H1 (cell line): ENCODE measurements around the gene NDUFB8. TPM values are rescaled to one million over a fixed set of nuclear protein-coding genes. Genes with fewer than 3 reads are reported as not detected.

Experiments
- polyA plus RNA-seq, 7 experiments: library from polyadenylated mRNA; depleted of rRNA in 3 of 7; stranded (reverse) in 5 of 7; unstranded in 2 of 7; fragments of >200 nt in 5 of 7; fragments of 200-250 nt in 2 of 7; gene quantifications; 1 replicate in 5 of 7; 2 replicates in 1 of 7; 4 replicates in 1 of 7; pipeline versions ENCODE4 v1.2.1 to v1.2.3, GENCODE V29; 2011 to 2013; ENCODE audit warnings: missing spikeins in 2 of 7, mixed read lengths in 2 of 7
- total RNA-seq: library from RNA; stranded (reverse); fragmentation: NEBNext Ultra II Directional; extraction: Animal tissue kit (Norgen Biotek cat#: 25700); gene quantifications from 2 replicates; pipeline ENCODE4 v1.2.1, GENCODE V29; 2021
- TF ChIP-seq, protein P1 (sequence below): fragments of 300-600 bp; sonication (generic); IDR thresholded peaks from 2 replicates; pipeline ENCODE4 v1.7.1; 2012; ENCODE audit warnings: low read length, moderate library complexity, mild to moderate bottlenecking, inconsistent platforms; ENCODE audit not compliant: insufficient replicate concordance

The NDUFB8 gene
- total and polyA plus RNA-seq, 2 of the 8 experiments (the other 6 are each of a cell fraction or from before 2014, with no cell fraction given), result 175 to 455 TPM

DNA sequence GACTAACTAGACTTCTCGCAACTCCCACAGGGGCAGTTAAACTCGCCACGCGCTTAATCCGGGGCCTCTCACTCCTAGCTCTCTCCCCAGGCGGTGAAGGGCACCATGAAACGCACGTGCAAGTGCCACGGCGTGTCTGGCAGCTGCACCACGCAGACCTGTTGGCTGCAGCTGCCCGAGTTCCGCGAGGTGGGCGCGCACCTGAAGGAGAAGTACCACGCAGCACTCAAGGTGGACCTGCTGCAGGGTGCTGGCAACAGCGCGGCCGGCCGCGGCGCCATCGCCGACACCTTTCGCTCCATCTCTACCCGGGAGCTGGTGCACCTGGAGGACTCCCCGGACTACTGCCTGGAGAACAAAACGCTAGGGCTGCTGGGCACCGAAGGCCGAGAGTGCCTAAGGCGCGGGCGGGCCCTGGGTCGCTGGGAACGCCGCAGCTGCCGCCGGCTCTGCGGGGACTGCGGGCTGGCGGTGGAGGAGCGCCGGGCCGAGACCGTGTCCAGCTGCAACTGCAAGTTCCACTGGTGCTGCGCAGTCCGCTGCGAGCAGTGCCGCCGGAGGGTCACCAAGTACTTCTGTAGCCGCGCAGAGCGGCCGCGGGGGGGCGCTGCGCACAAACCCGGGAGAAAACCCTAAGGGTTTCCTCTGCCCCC lies 47.4 kb downstream of the NDUFB8 start (continued):
- TF ChIP-seq, protein P1, sequence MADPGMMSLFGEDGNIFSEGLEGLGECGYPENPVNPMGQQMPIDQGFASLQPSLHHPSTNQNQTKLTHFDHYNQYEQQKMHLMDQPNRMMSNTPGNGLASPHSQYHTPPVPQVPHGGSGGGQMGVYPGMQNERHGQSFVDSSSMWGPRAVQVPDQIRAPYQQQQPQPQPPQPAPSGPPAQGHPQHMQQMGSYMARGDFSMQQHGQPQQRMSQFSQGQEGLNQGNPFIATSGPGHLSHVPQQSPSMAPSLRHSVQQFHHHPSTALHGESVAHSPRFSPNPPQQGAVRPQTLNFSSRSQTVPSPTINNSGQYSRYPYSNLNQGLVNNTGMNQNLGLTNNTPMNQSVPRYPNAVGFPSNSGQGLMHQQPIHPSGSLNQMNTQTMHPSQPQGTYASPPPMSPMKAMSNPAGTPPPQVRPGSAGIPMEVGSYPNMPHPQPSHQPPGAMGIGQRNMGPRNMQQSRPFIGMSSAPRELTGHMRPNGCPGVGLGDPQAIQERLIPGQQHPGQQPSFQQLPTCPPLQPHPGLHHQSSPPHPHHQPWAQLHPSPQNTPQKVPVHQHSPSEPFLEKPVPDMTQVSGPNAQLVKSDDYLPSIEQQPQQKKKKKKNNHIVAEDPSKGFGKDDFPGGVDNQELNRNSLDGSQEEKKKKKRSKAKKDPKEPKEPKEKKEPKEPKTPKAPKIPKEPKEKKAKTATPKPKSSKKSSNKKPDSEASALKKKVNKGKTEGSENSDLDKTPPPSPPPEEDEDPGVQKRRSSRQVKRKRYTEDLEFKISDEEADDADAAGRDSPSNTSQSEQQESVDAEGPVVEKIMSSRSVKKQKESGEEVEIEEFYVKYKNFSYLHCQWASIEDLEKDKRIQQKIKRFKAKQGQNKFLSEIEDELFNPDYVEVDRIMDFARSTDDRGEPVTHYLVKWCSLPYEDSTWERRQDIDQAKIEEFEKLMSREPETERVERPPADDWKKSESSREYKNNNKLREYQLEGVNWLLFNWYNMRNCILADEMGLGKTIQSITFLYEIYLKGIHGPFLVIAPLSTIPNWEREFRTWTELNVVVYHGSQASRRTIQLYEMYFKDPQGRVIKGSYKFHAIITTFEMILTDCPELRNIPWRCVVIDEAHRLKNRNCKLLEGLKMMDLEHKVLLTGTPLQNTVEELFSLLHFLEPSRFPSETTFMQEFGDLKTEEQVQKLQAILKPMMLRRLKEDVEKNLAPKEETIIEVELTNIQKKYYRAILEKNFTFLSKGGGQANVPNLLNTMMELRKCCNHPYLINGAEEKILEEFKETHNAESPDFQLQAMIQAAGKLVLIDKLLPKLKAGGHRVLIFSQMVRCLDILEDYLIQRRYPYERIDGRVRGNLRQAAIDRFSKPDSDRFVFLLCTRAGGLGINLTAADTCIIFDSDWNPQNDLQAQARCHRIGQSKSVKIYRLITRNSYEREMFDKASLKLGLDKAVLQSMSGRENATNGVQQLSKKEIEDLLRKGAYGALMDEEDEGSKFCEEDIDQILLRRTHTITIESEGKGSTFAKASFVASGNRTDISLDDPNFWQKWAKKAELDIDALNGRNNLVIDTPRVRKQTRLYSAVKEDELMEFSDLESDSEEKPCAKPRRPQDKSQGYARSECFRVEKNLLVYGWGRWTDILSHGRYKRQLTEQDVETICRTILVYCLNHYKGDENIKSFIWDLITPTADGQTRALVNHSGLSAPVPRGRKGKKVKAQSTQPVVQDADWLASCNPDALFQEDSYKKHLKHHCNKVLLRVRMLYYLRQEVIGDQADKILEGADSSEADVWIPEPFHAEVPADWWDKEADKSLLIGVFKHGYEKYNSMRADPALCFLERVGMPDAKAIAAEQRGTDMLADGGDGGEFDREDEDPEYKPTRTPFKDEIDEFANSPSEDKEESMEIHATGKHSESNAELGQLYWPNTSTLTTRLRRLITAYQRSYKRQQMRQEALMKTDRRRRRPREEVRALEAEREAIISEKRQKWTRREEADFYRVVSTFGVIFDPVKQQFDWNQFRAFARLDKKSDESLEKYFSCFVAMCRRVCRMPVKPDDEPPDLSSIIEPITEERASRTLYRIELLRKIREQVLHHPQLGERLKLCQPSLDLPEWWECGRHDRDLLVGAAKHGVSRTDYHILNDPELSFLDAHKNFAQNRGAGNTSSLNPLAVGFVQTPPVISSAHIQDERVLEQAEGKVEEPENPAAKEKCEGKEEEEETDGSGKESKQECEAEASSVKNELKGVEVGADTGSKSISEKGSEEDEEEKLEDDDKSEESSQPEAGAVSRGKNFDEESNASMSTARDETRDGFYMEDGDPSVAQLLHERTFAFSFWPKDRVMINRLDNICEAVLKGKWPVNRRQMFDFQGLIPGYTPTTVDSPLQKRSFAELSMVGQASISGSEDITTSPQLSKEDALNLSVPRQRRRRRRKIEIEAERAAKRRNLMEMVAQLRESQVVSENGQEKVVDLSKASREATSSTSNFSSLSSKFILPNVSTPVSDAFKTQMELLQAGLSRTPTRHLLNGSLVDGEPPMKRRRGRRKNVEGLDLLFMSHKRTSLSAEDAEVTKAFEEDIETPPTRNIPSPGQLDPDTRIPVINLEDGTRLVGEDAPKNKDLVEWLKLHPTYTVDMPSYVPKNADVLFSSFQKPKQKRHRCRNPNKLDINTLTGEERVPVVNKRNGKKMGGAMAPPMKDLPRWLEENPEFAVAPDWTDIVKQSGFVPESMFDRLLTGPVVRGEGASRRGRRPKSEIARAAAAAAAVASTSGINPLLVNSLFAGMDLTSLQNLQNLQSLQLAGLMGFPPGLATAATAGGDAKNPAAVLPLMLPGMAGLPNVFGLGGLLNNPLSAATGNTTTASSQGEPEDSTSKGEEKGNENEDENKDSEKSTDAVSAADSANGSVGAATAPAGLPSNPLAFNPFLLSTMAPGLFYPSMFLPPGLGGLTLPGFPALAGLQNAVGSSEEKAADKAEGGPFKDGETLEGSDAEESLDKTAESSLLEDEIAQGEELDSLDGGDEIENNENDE, result no peak
